Ishikawa (cell line): ENCODE data around the gene FYB2.

Source experiments
- CEBPB ChIP-seq: IDR thresholded peaks from 2 replicates; pipeline ENCODE4 v1.6.1; 2012
- CREB1 ChIP-seq: IDR thresholded peaks from 2 replicates; pipeline ENCODE4 v1.6.1; 2012; ENCODE audit warnings: low read depth
- EGR1 ChIP-seq: IDR thresholded peaks from 2 replicates; pipeline ENCODE4 v1.6.1; 2012
- EP300 ChIP-seq: IDR thresholded peaks from 2 replicates; pipeline ENCODE4 v1.6.1; 2012; ENCODE audit warnings: borderline replicate concordance
- FOXM1 ChIP-seq: IDR thresholded peaks from 2 replicates; pipeline ENCODE4 v1.6.1; 2012; ENCODE audit warnings: low read depth, borderline replicate concordance
- MAX ChIP-seq: IDR thresholded peaks from 2 replicates; pipeline ENCODE4 v1.6.1; 2012
- NFIC ChIP-seq: IDR thresholded peaks from 2 replicates; pipeline ENCODE4 v1.6.1; 2012
- RAD21 ChIP-seq: IDR thresholded peaks from 2 replicates; pipeline ENCODE4 v1.6.1; 2012; ENCODE audit warnings: low read depth
- TAF1 ChIP-seq: IDR thresholded peaks from 2 replicates; pipeline ENCODE4 v1.6.1; 2012; ENCODE audit warnings: low read depth, mild to moderate bottlenecking
- TCF12 ChIP-seq: IDR thresholded peaks from 2 replicates; pipeline ENCODE4 v1.6.1; 2012; ENCODE audit warnings: low read depth
- TEAD4 ChIP-seq: IDR thresholded peaks from 2 replicates; pipeline ENCODE4 v1.6.1; 2012
- USF1 ChIP-seq: IDR thresholded peaks from 2 replicates; pipeline ENCODE4 v1.6.1; 2012
- YY1 ChIP-seq: IDR thresholded peaks from 2 replicates; pipeline ENCODE4 v1.6.1; 2012; ENCODE audit warnings: low read depth
- ZBTB7A ChIP-seq: IDR thresholded peaks from 2 replicates; pipeline ENCODE4 v1.6.1; 2012; ENCODE audit warnings: low read depth
- TF ChIP-seq, protein P1 (sequence below): IDR thresholded peaks from 2 replicates; pipeline ENCODE4 v1.6.1; 2012; ENCODE audit warnings: low read depth, mild to moderate bottlenecking

FYB2 gene

DNA sequence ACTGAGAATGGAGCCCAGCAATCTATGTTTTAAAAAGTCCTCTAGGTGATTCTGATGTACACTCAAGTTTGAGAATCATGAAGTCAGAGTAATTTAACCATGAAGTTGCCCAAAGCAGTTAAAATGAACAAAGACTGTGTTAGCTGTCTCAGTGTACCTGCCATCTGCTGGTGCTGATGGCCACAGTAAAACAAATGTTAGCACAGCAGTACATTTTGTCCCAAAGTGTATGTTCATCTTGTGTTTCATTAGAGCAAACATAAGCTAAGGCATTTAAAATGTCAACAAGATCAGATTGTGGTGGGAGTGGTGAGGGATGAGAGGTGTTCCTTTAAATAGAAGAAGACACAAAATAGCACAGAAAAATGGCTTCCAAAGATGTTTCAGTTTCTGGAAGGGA lies 31.1 kb downstream of the FYB2 start:
- TF ChIP-seq EGR1 (no peak), TAF1 (no peak), MAX (no peak), ZBTB7A (no peak), USF1 (no peak), NFIC (no peak), CREB1 (no peak), EP300 (no peak), YY1 (no peak), TCF12 (no peak)
- TF ChIP-seq, protein P1, sequence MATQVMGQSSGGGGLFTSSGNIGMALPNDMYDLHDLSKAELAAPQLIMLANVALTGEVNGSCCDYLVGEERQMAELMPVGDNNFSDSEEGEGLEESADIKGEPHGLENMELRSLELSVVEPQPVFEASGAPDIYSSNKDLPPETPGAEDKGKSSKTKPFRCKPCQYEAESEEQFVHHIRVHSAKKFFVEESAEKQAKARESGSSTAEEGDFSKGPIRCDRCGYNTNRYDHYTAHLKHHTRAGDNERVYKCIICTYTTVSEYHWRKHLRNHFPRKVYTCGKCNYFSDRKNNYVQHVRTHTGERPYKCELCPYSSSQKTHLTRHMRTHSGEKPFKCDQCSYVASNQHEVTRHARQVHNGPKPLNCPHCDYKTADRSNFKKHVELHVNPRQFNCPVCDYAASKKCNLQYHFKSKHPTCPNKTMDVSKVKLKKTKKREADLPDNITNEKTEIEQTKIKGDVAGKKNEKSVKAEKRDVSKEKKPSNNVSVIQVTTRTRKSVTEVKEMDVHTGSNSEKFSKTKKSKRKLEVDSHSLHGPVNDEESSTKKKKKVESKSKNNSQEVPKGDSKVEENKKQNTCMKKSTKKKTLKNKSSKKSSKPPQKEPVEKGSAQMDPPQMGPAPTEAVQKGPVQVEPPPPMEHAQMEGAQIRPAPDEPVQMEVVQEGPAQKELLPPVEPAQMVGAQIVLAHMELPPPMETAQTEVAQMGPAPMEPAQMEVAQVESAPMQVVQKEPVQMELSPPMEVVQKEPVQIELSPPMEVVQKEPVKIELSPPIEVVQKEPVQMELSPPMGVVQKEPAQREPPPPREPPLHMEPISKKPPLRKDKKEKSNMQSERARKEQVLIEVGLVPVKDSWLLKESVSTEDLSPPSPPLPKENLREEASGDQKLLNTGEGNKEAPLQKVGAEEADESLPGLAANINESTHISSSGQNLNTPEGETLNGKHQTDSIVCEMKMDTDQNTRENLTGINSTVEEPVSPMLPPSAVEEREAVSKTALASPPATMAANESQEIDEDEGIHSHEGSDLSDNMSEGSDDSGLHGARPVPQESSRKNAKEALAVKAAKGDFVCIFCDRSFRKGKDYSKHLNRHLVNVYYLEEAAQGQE, result no peak

DNA sequence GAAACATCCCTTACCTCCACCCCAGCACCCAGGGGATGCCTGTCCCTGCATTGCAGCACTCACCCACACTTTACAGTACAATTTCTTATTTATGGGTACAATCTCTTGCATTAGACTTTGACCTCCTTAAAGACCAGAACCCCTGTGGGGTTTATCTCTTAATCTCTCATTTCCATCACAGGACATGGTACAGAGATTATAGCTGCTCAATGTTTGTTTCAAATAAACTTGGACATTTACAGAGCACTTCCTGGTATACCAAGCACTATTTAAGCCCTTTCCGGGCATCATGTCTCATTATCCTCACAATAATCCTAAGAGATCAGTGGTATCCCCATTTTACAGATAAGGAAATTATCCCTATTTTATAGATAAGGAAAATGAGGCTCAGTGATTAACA lies 31.9 kb downstream of the FYB2 start:
- TF ChIP-seq TEAD4, result no peak
- no peak for TF ChIP-seq EP300

- TF ChIP-seq TEAD4, result no peak
- no peak for TF ChIP-seq NFIC
Observed at GRCh38 chr1:56782773-56783172, 36.4 kb downstream of the FYB2 start.

DNA sequence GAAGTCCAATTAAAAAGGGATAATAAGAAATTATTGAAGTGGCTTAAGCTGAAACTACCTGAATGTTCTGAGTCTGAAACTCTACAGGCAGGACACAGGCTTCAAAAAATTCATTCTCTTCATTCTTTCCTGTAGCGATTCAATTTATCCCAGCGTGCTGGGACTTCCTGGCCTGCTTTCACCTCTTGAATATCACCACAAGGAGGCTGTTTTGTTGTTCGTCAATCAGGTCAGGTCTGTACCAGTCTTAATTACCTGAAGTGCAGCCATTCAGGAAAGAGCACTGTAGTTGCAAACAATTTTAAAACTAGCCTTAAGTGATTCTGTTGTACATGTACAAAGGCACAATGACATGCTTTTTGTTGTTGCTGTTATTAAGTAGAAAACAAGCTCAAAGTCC lies 38.4 kb downstream of the FYB2 start:
- TF ChIP-seq CREB1, result no peak
- no peak for TF ChIP-seq MAX
- TF ChIP-seq ZBTB7A, result no peak
- no peak for TF ChIP-seq USF1
- no peak for TF ChIP-seq EP300
- no peak for TF ChIP-seq TAF1
- TF ChIP-seq RAD21, result no peak
- no peak for TF ChIP-seq TCF12
- TF ChIP-seq EGR1, result no peak
- TF ChIP-seq YY1, result no peak
- TF ChIP-seq, protein P1, result no peak
- no peak for TF ChIP-seq CEBPB
- no peak for TF ChIP-seq NFIC
- no peak for TF ChIP-seq FOXM1

DNA sequence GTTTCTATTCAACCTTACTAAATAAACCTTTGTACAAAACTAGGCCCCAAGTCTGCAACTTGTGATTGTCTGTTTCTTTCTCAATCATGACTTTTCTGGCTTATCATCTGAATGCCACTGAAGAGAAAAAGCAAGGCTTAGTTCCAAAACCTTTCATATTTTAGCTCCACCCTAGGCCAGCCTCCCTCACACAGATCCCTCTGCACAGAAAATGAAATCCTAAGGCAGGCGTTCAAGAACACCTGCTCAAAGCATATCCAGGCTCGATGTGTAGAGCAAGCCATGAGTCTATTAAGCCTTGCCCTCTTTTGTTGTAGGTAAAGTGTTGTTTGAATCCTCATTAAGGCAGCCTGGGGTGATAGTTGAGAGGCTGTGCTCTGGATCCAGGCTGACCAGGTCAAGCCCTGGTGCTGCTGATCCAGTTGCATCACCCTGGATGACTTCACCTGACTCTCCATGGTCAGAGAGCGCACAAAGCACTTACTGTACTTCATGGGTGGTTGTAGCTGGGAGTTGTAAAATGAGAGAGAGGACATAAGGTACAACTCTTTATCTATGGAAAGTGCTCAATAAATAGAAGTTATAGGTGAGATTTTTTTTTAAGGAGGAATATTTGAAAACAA lies 39.0 kb downstream of the FYB2 start:
- TF ChIP-seq FOXM1 (no peak), NFIC (no peak), YY1 (no peak), EP300 (no peak), EGR1 (no peak), CEBPB (no peak), ZBTB7A (no peak), TEAD4 (no peak), MAX (no peak), RAD21 (no peak), USF1 (no peak), TCF12 (no peak), CREB1 (no peak), TAF1 (no peak)
- TF ChIP-seq, protein P1, result no peak
